PFSK-1 (cell line): ENCODE data around the gene NEK10.

Experiments used
- FOXP2 ChIP-seq: optimal IDR thresholded peaks from 2 replicates; pipeline ENCODE3; 2011; ENCODE audit warnings: borderline replicate concordance, control low read depth, inconsistent platforms; ENCODE audit not compliant: insufficient read depth; ENCODE audit errors: extremely low read length, extremely low read depth
- POLR2AphosphoS5 ChIP-seq: IDR thresholded peaks from 2 replicates; pipeline ENCODE4 v1.6.1; 2012; ENCODE audit warnings: low read depth, mild to moderate bottlenecking, control low read depth, low read length, moderate library complexity
- REST ChIP-seq, 2 experiments: IDR thresholded peaks; 2 replicates each; pipeline versions ENCODE4 v1.6.1 to v1.8.0; 2011 to 2012; ENCODE audit warnings: low read depth in 2 of 2, low read length in 2 of 2, control low read depth in 1 of 2, inconsistent platforms in 1 of 2, mild to moderate bottlenecking in 1 of 2, moderate library complexity in 1 of 2; ENCODE audit not compliant: insufficient read depth in 1 of 2
- SIN3A ChIP-seq: IDR thresholded peaks from 2 replicates; pipeline ENCODE4 v1.6.1; 2012; ENCODE audit warnings: mild to moderate bottlenecking, low read length, moderate library complexity, borderline replicate concordance; ENCODE audit not compliant: insufficient read depth
- TAF1 ChIP-seq: IDR thresholded peaks from 2 replicates; pipeline ENCODE4 v1.6.1; 2012; ENCODE audit warnings: low read length, control low read depth, borderline replicate concordance; ENCODE audit not compliant: insufficient read depth

NEK10 gene

GRCh38 chr3:27310688-27311087 is 58.5 kb downstream of the NEK10 start:
- TF ChIP-seq SIN3A: no peak
- TF ChIP-seq TAF1: no peak
- no peak for TF ChIP-seq REST (IDR thresholded peaks at IDR 0.05; ENCODE audit: insufficient read depth in 1 of 2, low read depth in 2 of 2, low read length in 2 of 2)
- TF ChIP-seq FOXP2: no peak
- TF ChIP-seq POLR2AphosphoS5: no peak

- TF ChIP-seq TAF1 (no peak), POLR2AphosphoS5 (no peak), REST (IDR thresholded peaks at IDR 0.05; ENCODE audit: insufficient read depth in 1 of 2, low read depth in 2 of 2, low read length in 2 of 2) (no peak), SIN3A (no peak), FOXP2 (no peak)
These were observed 61.6 kb downstream of the NEK10 start for GRCh38 chr3:27307566-27307965.

- TF ChIP-seq REST (IDR thresholded peaks at IDR 0.05; ENCODE audit: insufficient read depth in 1 of 2, low read depth in 2 of 2, low read length in 2 of 2) (no peak), POLR2AphosphoS5 (no peak), SIN3A (no peak), TAF1 (no peak), FOXP2 (no peak)
These were observed 66.3 kb downstream of the NEK10 start for GRCh38 chr3:27302891-27303290.

GRCh38 chr3:27293939-27294338 is 75.2 kb downstream of the NEK10 start:
- no peak for TF ChIP-seq POLR2AphosphoS5
- no peak for TF ChIP-seq SIN3A

- no peak for TF ChIP-seq REST (IDR thresholded peaks at IDR 0.05; ENCODE audit: insufficient read depth in 1 of 2, low read depth in 2 of 2, low read length in 2 of 2)
- TF ChIP-seq FOXP2: no peak
- no peak for TF ChIP-seq SIN3A
- no peak for TF ChIP-seq TAF1
- TF ChIP-seq POLR2AphosphoS5: no peak
These were observed 78.4 kb downstream of the NEK10 start for GRCh38 chr3:27290760-27291159.
